ENCODE data around the gene BLM. TPM values are rescaled to one million over a fixed set of nuclear protein-coding genes. Genes with fewer than 3 reads are reported as not detected.
"Not testable (repeated sequence)": the region's sequence is repeated elsewhere in the genome, so short reads cannot be mapped to it uniquely, and the experiment has no call there.

BLM gene
- total RNA-seq = 55.0 and 57.8 TPM in 2 replicates

GRCh38 chr15:90716976-90717821 lies at the start of gene BLM:
Gene BLM (plus strand): TSS chr15:90717346. CDS start chr15:90747393, 30,047 bp downstream.
- intact Hi-C loops (cut with micrococcal nuclease) = loop anchor here (1.0 to 5.0 kb wide), 4 partner anchors 30 to 217 kb away; no protein-coding TSS in a partner anchor

- intact Hi-C loops (cut with micrococcal nuclease) = not testable (repeated sequence)
Measured at GRCh38 chr15:90667755-90668345, 49.3 kb upstream of the BLM start.

GRCh38 chr15:90670631-90671030 lies 46.5 kb upstream of the BLM start:
- intact Hi-C loops (cut with micrococcal nuclease) = not testable (repeated sequence)

- intact Hi-C loops (cut with micrococcal nuclease) = no loop called here
Measured at GRCh38 chr15:90671216-90671615, 45.9 kb upstream of the BLM start.

- intact Hi-C loops (cut with micrococcal nuclease) = not testable (repeated sequence)
Measured at GRCh38 chr15:90673357-90673756, 43.8 kb upstream of the BLM start.

GRCh38 chr15:90674476-90674875 lies 42.7 kb upstream of the BLM start:
- intact Hi-C loops (cut with micrococcal nuclease) = no loop called here

GRCh38 chr15:90675464-90675863 lies 41.7 kb upstream of the BLM start:
- intact Hi-C loops (cut with micrococcal nuclease) = no loop called here

- intact Hi-C loops (cut with micrococcal nuclease) = no loop called here
Measured at GRCh38 chr15:90677807-90678790, 39.0 kb upstream of the BLM start.

- intact Hi-C loops (cut with micrococcal nuclease) = loop anchor here (10.0 kb wide), 1 partner anchor 1175 kb away; the partner anchor contains the start of gene SLCO3A1
Measured at GRCh38 chr15:90679959-90680358, 37.2 kb upstream of the BLM start.

GRCh38 chr15:90680371-90680935 lies 36.7 kb upstream of the BLM start:
- intact Hi-C loops (cut with micrococcal nuclease) = loop anchor here (10.0 kb wide), 1 partner anchor 1174 kb away; the partner anchor contains the start of gene SLCO3A1

- intact Hi-C loops (cut with micrococcal nuclease) = loop anchor here (10.0 kb wide), 1 partner anchor 1174 kb away; the partner anchor contains the start of gene SLCO3A1
Measured at GRCh38 chr15:90681056-90681455, 36.1 kb upstream of the BLM start.

- intact Hi-C loops (cut with micrococcal nuclease) = loop anchor here (10.0 kb wide), 1 partner anchor 1173 kb away; the partner anchor contains the start of gene SLCO3A1
Measured at GRCh38 chr15:90681480-90681879, 35.7 kb upstream of the BLM start.

- intact Hi-C loops (cut with micrococcal nuclease) = loop anchor here (10.0 kb wide), 1 partner anchor 1171 kb away; the partner anchor contains the start of gene SLCO3A1
Measured at GRCh38 chr15:90683371-90683770, 33.8 kb upstream of the BLM start.

GRCh38 chr15:90683876-90684275 lies 33.3 kb upstream of the BLM start:
- intact Hi-C loops (cut with micrococcal nuclease) = loop anchor here (10.0 kb wide), 1 partner anchor 1171 kb away; the partner anchor contains the start of gene SLCO3A1

GRCh38 chr15:90684281-90684680 lies 32.9 kb upstream of the BLM start:
- intact Hi-C loops (cut with micrococcal nuclease) = loop anchor here (10.0 kb wide), 1 partner anchor 1171 kb away; the partner anchor contains the start of gene SLCO3A1

GRCh38 chr15:90685591-90686434 lies 31.3 kb upstream of the BLM start:
- intact Hi-C loops (cut with micrococcal nuclease) = loop anchor here (1.0 to 10.0 kb wide), 4 partner anchors 21 to 1169 kb away; partner anchors contain the start of genes BLM and SLCO3A1

- intact Hi-C loops (cut with micrococcal nuclease) = loop anchor here (1.0 to 10.0 kb wide), 4 partner anchors 21 to 1168 kb away; partner anchors contain the start of genes BLM and SLCO3A1
Measured at GRCh38 chr15:90686435-90687218, 30.5 kb upstream of the BLM start.

GRCh38 chr15:90689326-90689961 lies 27.7 kb upstream of the BLM start:
- intact Hi-C loops (cut with micrococcal nuclease) = loop anchor here (10.0 kb wide), 1 partner anchor 1165 kb away; the partner anchor contains the start of gene SLCO3A1

Measured in T-helper 2 cell treated with Interferon-gamma antibody and Interleukin-4, amounts not matched to agents 100 ng/mL and 5 ng/mL, for 36 hours (primary cell).